HEK293 (cell line): ENCODE results near the gene KIF18A.
"Not testable (repeated sequence)": the region's sequence is repeated elsewhere in the genome, so short reads cannot be mapped to it uniquely, and the experiment has no call there.

Experiments
- CTCF ChIA-PET: fragments of 350-600 bp; formaldehyde crosslinking; extraction: SDS; loops from one replicate; lab custom pipeline; 2021; ENCODE audit warnings: antibody characterized with exemption; lab: Yijun Ruan, JAX
- POLR2A ChIA-PET: fragments of 300-600 bp; formaldehyde crosslinking; extraction: SDS; loops from one replicate; lab custom pipeline; 2020; ENCODE audit warnings: antibody characterized with exemption, inconsistent platforms; lab: Yijun Ruan, JAX
- H3K27ac ChIP-seq: fragments of 200-500 bp; sonication (Bioruptor generic); 2 replicates; pipeline ENCODE4 v1.5.1; 2014; ENCODE audit warnings: low read depth, low read length, control low read depth, inconsistent platforms; ENCODE audit errors: extremely low read depth
- H3K36me3 ChIP-seq, 2 experiments: fragments of 200-500 bp in 1 of 2; sonication (Bioruptor generic) in 1 of 2; 1 replicate in 1 of 2; 2 replicates in 1 of 2; pipeline ENCODE4 v1.5.1; 2014 to 2017; ENCODE audit warnings: inconsistent platforms in 2 of 2, low read length in 2 of 2; ENCODE audit not compliant: control insufficient read depth in 2 of 2, insufficient read depth in 1 of 2
- H3K4me1 ChIP-seq: fragments of 200-500 bp; sonication (Bioruptor generic); 2 replicates; pipeline ENCODE4 v1.5.1; 2014; ENCODE audit warnings: mild to moderate bottlenecking, low read length, inconsistent platforms; ENCODE audit not compliant: control insufficient read depth, insufficient read depth
- H3K4me3 ChIP-seq: 2 replicates; pipeline ENCODE4 v1.5.1; 2011; ENCODE audit warnings: low read depth, mild to moderate bottlenecking, control low read depth, low read length, moderate library complexity
- H3K9me3 ChIP-seq: fragments of 200-500 bp; sonication (Bioruptor generic); 2 replicates; pipeline ENCODE4 v1.5.1; 2014; ENCODE audit warnings: low read depth, low read length, inconsistent platforms; ENCODE audit not compliant: control insufficient read depth, insufficient read depth
- EGR2 ChIP-seq: fragments of 450-650 bp; formaldehyde crosslinking; IDR thresholded peaks from 2 replicates; pipeline ENCODE4 v1.5.1; 2016; ENCODE audit warnings: low read depth, missing biosample characterization, missing genetic modification characterization
- KLF7 ChIP-seq: fragments of 450-650 bp; formaldehyde crosslinking; IDR thresholded peaks from 2 replicates; pipeline ENCODE4 v1.5.1; 2016; ENCODE audit warnings: missing biosample characterization, missing genetic modification characterization, borderline replicate concordance
- SP7 ChIP-seq: fragments of 450-650 bp; formaldehyde crosslinking; IDR thresholded peaks from 2 replicates; pipeline ENCODE4 v1.5.1; 2016; ENCODE audit warnings: missing biosample characterization, missing genetic modification characterization
- ZNF112 ChIP-seq: fragments of 450-650 bp; formaldehyde crosslinking; IDR thresholded peaks from 2 replicates; pipeline ENCODE4 v1.5.0; 2017; ENCODE audit warnings: missing biosample characterization, missing genetic modification characterization
- ZNF114 ChIP-seq: fragments of 450-650 bp; formaldehyde crosslinking; IDR thresholded peaks from 2 replicates; pipeline ENCODE4 v1.5.0; 2017; ENCODE audit warnings: missing biosample characterization, missing genetic modification characterization
- ZNF132 ChIP-seq: fragments of 450-650 bp; formaldehyde crosslinking; IDR thresholded peaks from 2 replicates; pipeline ENCODE4 v1.5.1; 2017; ENCODE audit warnings: missing biosample characterization, missing genetic modification characterization, borderline replicate concordance
- ZNF138 ChIP-seq: fragments of 450-650 bp; formaldehyde crosslinking; IDR thresholded peaks from 2 replicates; pipeline ENCODE4 v1.5.1; 2016; ENCODE audit warnings: missing biosample characterization, missing genetic modification characterization, borderline replicate concordance
- ZNF155 ChIP-seq: fragments of 450-650 bp; formaldehyde crosslinking; IDR thresholded peaks from 2 replicates; pipeline ENCODE4 v1.5.1; 2016; ENCODE audit warnings: missing biosample characterization, missing genetic modification characterization
- ZNF19 ChIP-seq: fragments of 450-650 bp; formaldehyde crosslinking; IDR thresholded peaks from 2 replicates; pipeline ENCODE4; 2016; ENCODE audit warnings: missing biosample characterization, missing genetic modification characterization, low read depth
- ZNF248 ChIP-seq: fragments of 450-650 bp; formaldehyde crosslinking; IDR thresholded peaks from 2 replicates; pipeline ENCODE4 v1.5.1; 2017; ENCODE audit warnings: missing biosample characterization, missing genetic modification characterization
- ZNF26 ChIP-seq: fragments of 450-650 bp; formaldehyde crosslinking; IDR thresholded peaks from 2 replicates; pipeline ENCODE4 v1.5.1; 2016; ENCODE audit warnings: missing biosample characterization, missing genetic modification characterization
- ZNF335 ChIP-seq: fragments of 450-650 bp; formaldehyde crosslinking; conservative IDR thresholded peaks from 2 replicates; pipeline ENCODE4 v1.5.1; 2016; ENCODE audit warnings: missing biosample characterization, missing genetic modification characterization
- ZNF362 ChIP-seq: fragments of 450-650 bp; formaldehyde crosslinking; IDR thresholded peaks from 2 replicates; pipeline ENCODE4 v1.5.1; 2016; ENCODE audit warnings: missing biosample characterization, missing genetic modification characterization
- ZNF518A ChIP-seq: fragments of 450-650 bp; formaldehyde crosslinking; conservative IDR thresholded peaks from 2 replicates; pipeline ENCODE4 v1.5.1; 2016; ENCODE audit warnings: low read depth, missing biosample characterization, missing genetic modification characterization
- ZNF521 ChIP-seq: fragments of 450-650 bp; formaldehyde crosslinking; IDR thresholded peaks from 2 replicates; pipeline ENCODE4 v1.5.1; 2017; ENCODE audit warnings: missing biosample characterization, mild to moderate bottlenecking, missing genetic modification characterization
- ZNF530 ChIP-seq: fragments of 450-650 bp; formaldehyde crosslinking; IDR thresholded peaks from 2 replicates; pipeline ENCODE4 v1.5.1; 2016; ENCODE audit warnings: low read depth, missing biosample characterization, missing genetic modification characterization
- ZNF670 ChIP-seq: fragments of 450-650 bp; formaldehyde crosslinking; IDR thresholded peaks from 2 replicates; pipeline ENCODE4 v1.5.1; 2016; ENCODE audit warnings: missing biosample characterization, missing genetic modification characterization, low read depth
- ZNF76 ChIP-seq: fragments of 450-650 bp; formaldehyde crosslinking; IDR thresholded peaks from 2 replicates; pipeline ENCODE4; 2016; ENCODE audit warnings: low read depth, missing biosample characterization, missing genetic modification characterization, borderline replicate concordance
- ZXDB ChIP-seq: fragments of 450-650 bp; formaldehyde crosslinking; IDR thresholded peaks from 2 replicates; pipeline ENCODE4 v1.5.1; 2016; ENCODE audit warnings: missing biosample characterization, missing genetic modification characterization

Gene KIF18A

GRCh38 chr11:28137366-28137765, 29.4 kb upstream of the KIF18A start:
- H3K27ac ChIP-seq, result no peak overlapping the region
- peaks cover 0 to 12% of the 10 kb centered on the region in 2 experiments; a peak in 1 of 3 replicates for H3K36me3 ChIP-seq
- H3K4me3 ChIP-seq, result no peak overlapping the region
- no peaks in the 10 kb centered on the region for H3K9me3 ChIP-seq
- H3K4me1 ChIP-seq, result no peaks in the 10 kb centered on the region
- CTCF ChIA-PET, result no interaction called here
- no peak for TF ChIP-seq EGR2 (tag by site-specific recombination)
- TF ChIP-seq ZNF248, result no peak
- TF ChIP-seq KLF7 (tag by site-specific recombination), result no peak
- no peak for TF ChIP-seq ZNF112
- TF ChIP-seq ZNF521 (tag by site-specific recombination), result no peak
- no peak for TF ChIP-seq ZNF362
- TF ChIP-seq ZNF76 (tag by site-specific recombination), result no peak
- no peak for TF ChIP-seq ZNF26 (tag by site-specific recombination)
- TF ChIP-seq ZNF132 (tag by site-specific recombination), result no peak
- no peak for TF ChIP-seq ZNF530 (tag by site-specific recombination)
- TF ChIP-seq ZNF670 (tag by site-specific recombination), result no peak
- no peak for TF ChIP-seq SP7 (tag by site-specific recombination)
- no peak for TF ChIP-seq ZNF19 (tag by site-specific recombination)
- no peak for TF ChIP-seq ZNF114 (tag by site-specific recombination)
- TF ChIP-seq ZNF138 (tag by site-specific recombination), result no peak
- TF ChIP-seq ZXDB, result no peak
- TF ChIP-seq ZNF155 (tag by site-specific recombination), result no peak
- no peak for TF ChIP-seq ZNF335
- no peak for TF ChIP-seq ZNF518A (tag by site-specific recombination)
- TF ChIP-seq, all 188 proteins: peak for 0
- POLR2A ChIA-PET, result no interaction called here

- H3K4me3 ChIP-seq, POLR2A ChIA-PET, H3K27ac ChIP-seq, H3K4me1 ChIP-seq, CTCF ChIA-PET, H3K9me3 ChIP-seq: not testable (repeated sequence)
- H3K36me3 ChIP-seq, result peaks cover 0 to 13% of the 10 kb centered on the region in 2 experiments; a peak in 1 of 3 replicates
These were observed 28.2 kb upstream of the KIF18A start for GRCh38 chr11:28136157-28136556.
